SU-DHL-6 (cell line): ENCODE measurements around the gene ARHGEF16.

ENCODE experiments used
- CTCF ChIP-seq: fragments of 200-600 bp; sonication (generic); IDR thresholded peaks from one replicate; pipeline ENCODE4 v1.5.1; 2017; ENCODE audit warnings: antibody characterized with exemption, mild to moderate bottlenecking, low read length, moderate library complexity; ENCODE audit not compliant: insufficient read depth, poor library complexity, severe bottlenecking
- EZH2phosphoT487 ChIP-seq: fragments of 200-600 bp; sonication (generic), shearing (Covaris generic); conservative IDR thresholded peaks from 2 replicates; pipeline ENCODE4 v1.6.1; 2018; ENCODE audit warnings: mild to moderate bottlenecking, antibody characterized with exemption, low read length, moderate library complexity, mixed read lengths

- TF ChIP-seq CTCF (no peak), EZH2phosphoT487 (no peak)
Observed at GRCh38 chr1:3459051-3459908, 4.8 kb downstream of the ARHGEF16 start.
